ENCODE results near the gene PPP1R12B.
"Not testable (repeated sequence)": the region's sequence is repeated elsewhere in the genome, so short reads cannot be mapped to it uniquely, and the experiment has no call there.

The PPP1R12B gene

GRCh38 chr1:202456372-202457169 is 108.1 kb downstream of the PPP1R12B start:
- DNase-seq = not testable (repeated sequence)

GRCh38 chr1:202458651-202459050 is 110.2 kb downstream of the PPP1R12B start:
- not testable (repeated sequence) for DNase-seq

- peak in 1 of 2 experiments; percentile 6 for DNase-seq
Measured at GRCh38 chr1:202459470-202460142, 111.1 kb downstream of the PPP1R12B start.

GRCh38 chr1:202460143-202460495 is 111.6 kb downstream of the PPP1R12B start:
- not testable (repeated sequence) for DNase-seq

GRCh38 chr1:202462342-202463076 is 114.0 kb downstream of the PPP1R12B start:
- DNase-seq = no peak

- not testable (repeated sequence) for DNase-seq
Measured at GRCh38 chr1:202464153-202464742, 115.7 kb downstream of the PPP1R12B start.

- DNase-seq = not testable (repeated sequence)
Measured at GRCh38 chr1:202465644-202466270, 117.3 kb downstream of the PPP1R12B start.

GRCh38 chr1:202466339-202466738 is 117.8 kb downstream of the PPP1R12B start:
- DNase-seq = not testable (repeated sequence)

- DNase-seq = not testable (repeated sequence)
Measured at GRCh38 chr1:202467381-202467780, 118.9 kb downstream of the PPP1R12B start.

- DNase-seq = not testable (repeated sequence)
Measured at GRCh38 chr1:202468695-202469094, 120.2 kb downstream of the PPP1R12B start.

- DNase-seq = not testable (repeated sequence)
Measured at GRCh38 chr1:202469123-202469522, 120.6 kb downstream of the PPP1R12B start.

GRCh38 chr1:202471246-202471645 is 122.7 kb downstream of the PPP1R12B start:
- DNase-seq = no peak

GRCh38 chr1:202472347-202473124 is 124.0 kb downstream of the PPP1R12B start:
- DNase-seq = not testable (repeated sequence)

GRCh38 chr1:202473266-202474045 is 125.0 kb downstream of the PPP1R12B start:
- not testable (repeated sequence) for DNase-seq

- not testable (repeated sequence) for DNase-seq
Measured at GRCh38 chr1:202479661-202480060, 131.2 kb downstream of the PPP1R12B start.

- DNase-seq = not testable (repeated sequence)
Measured at GRCh38 chr1:202480640-202481039, 132.1 kb downstream of the PPP1R12B start.

GRCh38 chr1:202483362-202483761 is 134.9 kb downstream of the PPP1R12B start:
- DNase-seq = not testable (repeated sequence)

- DNase-seq = not testable (repeated sequence)
Measured at GRCh38 chr1:202484032-202484431, 135.5 kb downstream of the PPP1R12B start.

- DNase-seq = not testable (repeated sequence)
Measured at GRCh38 chr1:202484820-202485219, 136.3 kb downstream of the PPP1R12B start.

GRCh38 chr1:202488178-202488649 is 139.7 kb downstream of the PPP1R12B start:
- not testable (repeated sequence) for DNase-seq

All from cerebellar nuclear complex (tissue), 1 donor.